ENCODE results near the gene REEP6. TPM values are rescaled to one million over a fixed set of nuclear protein-coding genes. Genes with fewer than 3 reads are reported as not detected.

The REEP6 gene
- total RNA-seq, 1 donor from 2014 or later: 4.8 TPM

DNA sequence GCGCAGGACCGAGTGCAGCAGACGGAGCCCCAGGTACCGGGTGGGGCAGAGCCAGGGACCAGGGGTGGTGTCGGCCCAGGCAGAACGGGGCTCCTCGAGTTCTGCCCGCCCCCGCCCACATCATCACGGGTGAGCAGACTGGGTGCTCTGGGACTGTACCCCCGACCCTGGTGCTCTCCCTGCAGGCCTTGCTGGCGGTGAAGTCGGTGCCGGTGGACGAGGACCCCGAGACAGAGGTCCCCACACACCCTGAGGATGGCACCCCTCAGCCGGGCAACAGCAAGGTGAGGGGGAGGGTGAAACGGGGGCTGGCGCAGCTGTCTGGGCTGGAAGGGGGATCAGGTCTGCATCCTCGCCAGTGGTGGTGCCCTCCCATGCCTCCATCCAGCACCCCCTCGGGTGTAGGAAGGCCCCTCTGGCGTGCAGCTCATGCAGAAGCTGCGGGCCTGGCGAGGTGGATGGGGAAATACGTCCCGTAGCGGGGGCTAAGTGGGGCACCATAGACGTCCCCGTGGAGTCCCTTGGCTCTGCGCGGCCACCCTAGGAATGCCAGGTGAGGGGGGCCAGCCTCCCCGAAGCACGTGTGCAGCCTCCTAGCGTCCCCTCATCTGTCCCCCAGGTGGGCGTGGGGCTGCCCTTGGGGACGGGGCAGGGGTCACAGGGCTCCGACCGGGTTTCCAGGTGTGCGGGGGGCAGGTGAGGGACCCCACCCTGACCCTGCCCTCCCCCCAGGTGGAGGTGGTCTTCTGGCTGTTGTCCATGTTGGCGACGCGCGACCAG, 34.7 kb upstream of the REEP6 start:
- H3K4me1 Mint-ChIP-seq: peaks cover 29% of the 10 kb centered on the region
- no peak for DNase-seq (ENCODE audit: low spot score)
- H3K9ac ChIP-seq: no peak overlapping the region
- H3K36me3 Mint-ChIP-seq: peaks cover 17% of the 10 kb centered on the region
- no peaks in the 10 kb centered on the region for H3K9me3 ChIP-seq (ENCODE audit: low read depth)
- H3K27me3 Mint-ChIP-seq (ENCODE audit: insufficient read depth, low read depth): peaks cover 16% of the 10 kb centered on the region
- H3K27me3 ChIP-seq: peaks cover 82% of the 10 kb centered on the region
- no peaks in the 10 kb centered on the region for H3K9me3 Mint-ChIP-seq
- no peaks in the 10 kb centered on the region for H3K36me3 ChIP-seq
- no peaks in the 10 kb centered on the region for H3K79me2 ChIP-seq (ENCODE audit: low read depth)
- no peak overlapping the region for H3K27ac Mint-ChIP-seq
- H3K4me1 ChIP-seq: peaks cover 21% of the 10 kb centered on the region
- H3K4me3 ChIP-seq: no peak overlapping the region
- no peak overlapping the region for H3K4me2 ChIP-seq
- H3K27ac ChIP-seq: no peak overlapping the region
- H4K20me1 ChIP-seq (ENCODE audit: low read depth): peaks cover 79% of the 10 kb centered on the region
- no peak overlapping the region for H2AFZ ChIP-seq (replicated peaks)
- TF ChIP-seq, protein P1, sequence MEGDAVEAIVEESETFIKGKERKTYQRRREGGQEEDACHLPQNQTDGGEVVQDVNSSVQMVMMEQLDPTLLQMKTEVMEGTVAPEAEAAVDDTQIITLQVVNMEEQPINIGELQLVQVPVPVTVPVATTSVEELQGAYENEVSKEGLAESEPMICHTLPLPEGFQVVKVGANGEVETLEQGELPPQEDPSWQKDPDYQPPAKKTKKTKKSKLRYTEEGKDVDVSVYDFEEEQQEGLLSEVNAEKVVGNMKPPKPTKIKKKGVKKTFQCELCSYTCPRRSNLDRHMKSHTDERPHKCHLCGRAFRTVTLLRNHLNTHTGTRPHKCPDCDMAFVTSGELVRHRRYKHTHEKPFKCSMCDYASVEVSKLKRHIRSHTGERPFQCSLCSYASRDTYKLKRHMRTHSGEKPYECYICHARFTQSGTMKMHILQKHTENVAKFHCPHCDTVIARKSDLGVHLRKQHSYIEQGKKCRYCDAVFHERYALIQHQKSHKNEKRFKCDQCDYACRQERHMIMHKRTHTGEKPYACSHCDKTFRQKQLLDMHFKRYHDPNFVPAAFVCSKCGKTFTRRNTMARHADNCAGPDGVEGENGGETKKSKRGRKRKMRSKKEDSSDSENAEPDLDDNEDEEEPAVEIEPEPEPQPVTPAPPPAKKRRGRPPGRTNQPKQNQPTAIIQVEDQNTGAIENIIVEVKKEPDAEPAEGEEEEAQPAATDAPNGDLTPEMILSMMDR (IDR thresholded peaks at IDR 0.05): no peak
- no peak for TF ChIP-seq EZH2 (IDR thresholded peaks at IDR 0.05)
- TF ChIP-seq EZH2phosphoT487 (IDR thresholded peaks at IDR 0.05): no peak
- peaks cover 31% of the 10 kb centered on the region for H3F3A ChIP-seq (ENCODE audit: low read depth)
- H3K4me3 Mint-ChIP-seq: no peak overlapping the region

DNA sequence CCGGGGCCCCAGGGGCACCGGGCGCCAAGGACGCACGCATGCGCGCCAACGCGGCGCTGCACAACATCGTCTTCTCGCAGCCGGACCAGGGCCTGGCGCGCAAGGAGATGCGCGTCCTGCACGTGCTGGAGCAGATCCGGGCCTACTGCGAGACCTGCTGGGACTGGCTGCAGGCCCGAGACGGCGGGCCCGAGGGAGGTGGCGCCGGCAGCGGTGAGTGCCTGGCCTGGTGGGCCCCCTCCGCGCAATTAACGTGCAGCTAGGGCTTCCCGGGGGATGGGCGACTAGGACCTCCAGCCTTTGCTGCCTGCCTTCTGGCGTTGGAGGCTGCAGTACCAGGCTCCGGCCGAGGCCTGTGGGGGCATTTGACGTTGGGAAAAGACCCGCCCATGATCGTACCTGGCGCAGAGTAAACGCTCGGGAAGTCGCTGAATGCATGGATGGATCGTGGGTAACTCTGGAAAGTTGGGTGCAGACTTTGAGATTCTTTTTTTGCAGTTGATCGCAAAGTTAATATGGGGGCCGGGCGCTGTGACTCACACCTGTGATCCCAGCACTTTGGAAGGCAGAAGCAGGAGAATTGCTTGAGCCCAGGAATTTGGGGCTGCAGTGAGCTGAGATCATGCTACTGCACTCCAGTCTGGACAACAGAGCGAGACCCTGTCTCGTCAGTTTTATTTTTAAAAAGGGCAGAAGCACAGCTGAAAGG, 33.8 kb upstream of the REEP6 start:
- Mint-ChIP-seq H3K27ac (no peak overlapping the region), H3K4me1 (peaks cover 21% of the 10 kb centered on the region), H3K27me3 (ENCODE audit: insufficient read depth, low read depth) (peaks cover 16% of the 10 kb centered on the region), H3K4me3 (no peak overlapping the region), H3K36me3 (peaks cover 17% of the 10 kb centered on the region), H3K9me3 (no peaks in the 10 kb centered on the region)
- Histone ChIP-seq H3K27ac (no peak overlapping the region), H3K4me1 (peaks cover 15% of the 10 kb centered on the region), H3K79me2 (ENCODE audit: low read depth) (no peaks in the 10 kb centered on the region), H3K9ac (no peak overlapping the region), H3K4me3 (no peak overlapping the region), H2AFZ (replicated peaks) (no peak overlapping the region), H4K20me1 (ENCODE audit: low read depth) (peaks cover 82% of the 10 kb centered on the region), H3K27me3 (peaks cover 76% of the 10 kb centered on the region), H3K36me3 (no peaks in the 10 kb centered on the region), H3K9me3 (ENCODE audit: low read depth) (no peaks in the 10 kb centered on the region), H3F3A (ENCODE audit: low read depth) (peaks cover 23% of the 10 kb centered on the region), H3K4me2 (no peak overlapping the region)
- peak; percentile 61 for DNase-seq (ENCODE audit: low spot score)
- TF ChIP-seq EZH2 (IDR thresholded peaks at IDR 0.05): no peak
- TF ChIP-seq, protein P1 (IDR thresholded peaks at IDR 0.05): peak; percentile 24

DNA sequence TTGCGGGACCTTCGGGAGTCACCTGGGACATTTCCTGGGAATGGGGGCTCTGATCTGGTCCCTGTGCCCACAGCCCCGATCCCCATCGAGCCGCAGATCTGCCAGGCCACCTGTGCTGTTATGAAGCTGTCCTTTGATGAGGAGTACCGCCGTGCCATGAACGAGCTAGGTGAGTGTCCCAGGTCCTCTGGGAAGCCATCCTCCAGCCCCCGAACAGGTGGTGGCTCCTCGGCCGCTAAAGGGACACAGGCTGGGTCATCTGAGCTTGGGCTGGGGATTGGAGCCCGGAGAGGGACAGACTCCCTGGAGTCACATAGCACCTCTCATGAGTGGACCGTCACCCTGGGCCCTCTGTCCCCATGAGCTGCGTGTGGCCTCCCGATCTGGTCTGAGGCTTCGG, 33.1 kb upstream of the REEP6 start:
- Mint-ChIP-seq H3K27ac (no peak overlapping the region), H3K4me3 (no peak overlapping the region), H3K27me3 (ENCODE audit: insufficient read depth, low read depth) (peaks cover 14% of the 10 kb centered on the region), H3K9me3 (no peaks in the 10 kb centered on the region), H3K36me3 (peaks cover 17% of the 10 kb centered on the region), H3K4me1 (peaks cover 14% of the 10 kb centered on the region)
- Histone ChIP-seq H2AFZ (replicated peaks) (no peak overlapping the region), H3K4me2 (no peak overlapping the region), H3K27ac (no peak overlapping the region), H3K9me3 (ENCODE audit: low read depth) (no peaks in the 10 kb centered on the region), H3K9ac (no peak overlapping the region), H3K27me3 (peaks cover 72% of the 10 kb centered on the region), H3K4me3 (no peak overlapping the region), H3K4me1 (peaks cover 8% of the 10 kb centered on the region), H3K36me3 (no peaks in the 10 kb centered on the region), H3K79me2 (ENCODE audit: low read depth) (no peaks in the 10 kb centered on the region), H3F3A (ENCODE audit: low read depth) (peaks cover 22% of the 10 kb centered on the region), H4K20me1 (ENCODE audit: low read depth) (peaks cover 83% of the 10 kb centered on the region)
- DNase-seq (ENCODE audit: low spot score): no peak
- TF ChIP-seq EZH2phosphoT487 (IDR thresholded peaks at IDR 0.05): no peak
- no peak for TF ChIP-seq EZH2 (IDR thresholded peaks at IDR 0.05)

DNA sequence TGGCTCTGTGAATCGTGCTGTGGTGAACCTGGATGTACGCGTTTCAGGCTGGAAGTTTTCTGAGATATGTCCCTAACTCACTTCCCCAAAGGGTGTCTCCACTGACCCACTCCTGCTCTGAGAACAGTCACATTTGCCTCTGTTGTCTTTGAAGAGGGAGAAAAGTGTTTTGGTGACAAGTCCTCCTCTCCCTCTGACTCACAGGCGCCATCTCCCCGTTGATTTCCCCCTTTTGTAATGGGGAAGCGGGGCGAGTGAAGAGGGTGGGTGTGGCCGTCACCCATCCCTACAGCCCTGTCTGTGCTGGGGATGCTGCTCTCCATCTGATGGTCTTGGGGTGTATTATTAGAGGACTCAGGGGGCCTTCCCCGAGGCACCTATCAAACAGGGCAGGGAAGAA, 31.5 kb upstream of the REEP6 start:
- Mint-ChIP-seq H3K27ac (no peak overlapping the region), H3K9me3 (no peaks in the 10 kb centered on the region), H3K27me3 (ENCODE audit: insufficient read depth, low read depth) (peaks cover 17% of the 10 kb centered on the region), H3K4me1 (peaks cover 6% of the 10 kb centered on the region), H3K36me3 (peaks cover 17% of the 10 kb centered on the region), H3K4me3 (no peak overlapping the region)
- H3K27me3 ChIP-seq: peaks cover 72% of the 10 kb centered on the region
- no peaks in the 10 kb centered on the region for H3K79me2 ChIP-seq (ENCODE audit: low read depth)
- no peak overlapping the region for H2AFZ ChIP-seq (replicated peaks)
- no peak overlapping the region for H3K4me3 ChIP-seq
- H3K27ac ChIP-seq: no peak overlapping the region
- H4K20me1 ChIP-seq (ENCODE audit: low read depth): peaks cover 85% of the 10 kb centered on the region
- H3K4me1 ChIP-seq: no peaks in the 10 kb centered on the region
- no peak overlapping the region for H3K4me2 ChIP-seq
- peaks cover 13% of the 10 kb centered on the region for H3F3A ChIP-seq (ENCODE audit: low read depth)
- H3K9ac ChIP-seq: no peak overlapping the region
- no peak for TF ChIP-seq EZH2phosphoT487 (IDR thresholded peaks at IDR 0.05)
- no peak for TF ChIP-seq EZH2 (IDR thresholded peaks at IDR 0.05)
- TF ChIP-seq, protein P1 (IDR thresholded peaks at IDR 0.05): no peak
- no peak for DNase-seq (ENCODE audit: low spot score)
- no peaks in the 10 kb centered on the region for H3K9me3 ChIP-seq (ENCODE audit: low read depth)
- no peaks in the 10 kb centered on the region for H3K36me3 ChIP-seq
